Activated naive CD4-positive, alpha-beta T cell treated with anti-CD3 and anti-CD28 coated beads, Interleukin-2, amount 50 U/mL, for 72 hours (primary cell): ENCODE data around the gene RPP25. TPM values are rescaled to one million over a fixed set of nuclear protein-coding genes. Genes with fewer than 3 reads are reported as not detected.
"Not testable (repeated sequence)": the region's sequence is repeated elsewhere in the genome, so short reads cannot be mapped to it uniquely, and the experiment has no call there.

Experiments used
- ATAC-seq, 2 donors: fragments of 150-1000 bp; cut with Tn5 transposase; 2 replicates each; pipeline ENCODE4 v1.10.0; 2021; ENCODE audit warnings: mild to moderate bottlenecking in 2 of 2, moderate library complexity in 2 of 2
- DNase-seq, 2 donors: peaks; one replicate each; pipeline ENCODE4 v3.0.0; 2021 to 2022; ENCODE audit warnings: low spot score in 2 of 2
- H3K27ac Mint-ChIP-seq, 2 donors: one replicate each; pipeline ENCODE4 v1.8.0; 2022; ENCODE audit warnings: mild to moderate bottlenecking in 2 of 2, mixed read lengths in 2 of 2
- H3K36me3 Mint-ChIP-seq, 2 donors: one replicate each; pipeline ENCODE4 v1.8.0; 2022; ENCODE audit warnings: mixed read lengths in 2 of 2
- H3K9me3 Mint-ChIP-seq, 2 donors: one replicate each; pipeline ENCODE4 v1.8.0; 2022; ENCODE audit warnings: mixed read lengths in 2 of 2
- total RNA-seq, 2 donors: library from RNA; stranded (reverse); gene quantifications; one replicate each; pipeline ENCODE4 v1.2.3, GENCODE V29; 2022

RPP25 gene
- total RNA-seq, 2 donors from 2014 or later, result 3.4 to 6.6 TPM

DNA sequence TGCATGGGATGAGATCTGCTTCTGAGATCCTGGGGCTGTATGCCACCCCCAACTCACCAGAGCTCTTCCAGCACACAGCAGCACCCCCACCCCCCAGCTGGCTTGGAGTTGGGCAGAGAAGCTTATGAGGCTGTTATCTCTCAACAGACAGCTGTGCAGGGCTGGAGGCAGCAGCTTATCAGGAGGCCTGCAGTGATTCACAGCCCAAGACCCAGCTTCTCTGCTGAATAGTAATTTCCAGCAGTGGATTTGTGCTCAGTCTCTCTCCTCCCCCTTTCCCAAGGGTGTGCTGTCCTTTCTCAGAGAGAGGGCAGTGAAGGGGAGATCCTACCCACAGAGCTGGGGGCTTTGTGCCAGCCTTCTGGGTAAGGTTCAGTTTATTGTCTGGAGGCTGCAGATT lies 2.1 kb downstream of the RPP25 start:
- no peak for DNase-seq
- H3K27ac Mint-ChIP-seq, result no peak overlapping the region
- no peaks in the 10 kb centered on the region for H3K9me3 Mint-ChIP-seq
- no peak for ATAC-seq
- H3K36me3 Mint-ChIP-seq, result no peaks in the 10 kb centered on the region

DNA sequence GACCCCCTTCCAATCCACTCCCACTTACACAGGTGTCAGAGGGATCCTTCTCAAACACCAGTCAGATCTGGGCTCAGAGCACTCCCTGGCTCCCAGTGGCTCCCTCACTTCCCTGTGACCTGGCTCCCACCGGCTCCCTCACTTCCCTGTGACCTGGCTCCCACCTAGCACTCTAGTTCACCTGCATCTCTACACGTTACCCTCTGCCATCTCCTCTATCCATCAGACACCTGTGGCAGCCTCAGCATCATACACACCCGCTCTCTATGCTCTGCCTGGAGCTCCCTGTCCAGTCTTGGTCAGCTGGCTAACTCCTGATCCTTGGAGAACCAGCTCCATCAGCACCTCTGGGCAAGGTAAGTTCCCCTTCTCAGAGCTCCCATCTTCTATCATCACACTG lies 5.6 kb downstream of the RPP25 start:
- ATAC-seq, result no peak
- DNase-seq, result no peak
- Mint-ChIP-seq H3K9me3 (no peaks in the 10 kb centered on the region), H3K36me3 (no peaks in the 10 kb centered on the region), H3K27ac (no peak overlapping the region)

DNA sequence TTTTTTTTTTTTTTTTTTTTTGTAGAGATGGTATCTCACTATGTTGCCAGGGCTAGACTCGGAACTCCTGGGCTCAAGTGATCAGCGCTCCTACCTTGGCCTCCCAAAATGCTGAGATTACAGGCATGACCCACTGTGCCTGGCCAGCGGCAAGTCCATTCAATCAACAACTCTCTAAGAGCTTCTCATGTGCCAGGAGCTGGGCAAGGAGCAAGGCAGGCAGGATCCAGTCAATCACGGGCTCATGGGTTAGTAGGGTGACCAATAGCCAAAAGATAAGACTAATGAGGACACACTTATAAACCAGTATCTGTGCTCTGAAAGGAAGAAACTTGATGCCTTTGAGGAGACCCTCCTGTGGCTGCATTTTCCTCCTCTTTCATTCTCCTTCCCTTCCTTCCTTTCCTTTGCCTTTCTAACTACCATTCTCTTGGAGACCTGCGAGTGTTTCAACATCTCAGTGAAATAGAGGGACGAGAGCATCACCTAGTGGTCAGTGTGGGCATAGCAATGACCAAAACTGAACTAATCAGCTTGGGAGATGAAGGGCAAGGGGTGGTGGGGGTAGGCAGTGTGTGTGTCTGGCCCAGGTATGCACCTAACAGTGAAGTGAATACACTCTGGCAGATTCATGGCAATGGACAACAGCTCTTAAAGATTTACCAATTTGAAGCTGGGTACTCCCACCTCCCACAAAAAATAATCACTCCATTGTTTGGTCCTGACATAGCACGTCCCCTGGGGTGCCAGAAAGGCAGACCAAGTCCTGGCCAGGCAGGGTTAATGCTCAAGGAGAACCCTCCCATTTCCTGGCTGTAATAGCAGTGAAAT lies 6.3 kb downstream of the RPP25 start:
- H3K9me3 Mint-ChIP-seq, result no peaks in the 10 kb centered on the region
- peak in 1 of 2 donors; percentile 86 for DNase-seq
- no peaks in the 10 kb centered on the region for H3K36me3 Mint-ChIP-seq
- H3K27ac Mint-ChIP-seq, result no peak overlapping the region
- ATAC-seq, result peak; percentile 82 to 85

DNA sequence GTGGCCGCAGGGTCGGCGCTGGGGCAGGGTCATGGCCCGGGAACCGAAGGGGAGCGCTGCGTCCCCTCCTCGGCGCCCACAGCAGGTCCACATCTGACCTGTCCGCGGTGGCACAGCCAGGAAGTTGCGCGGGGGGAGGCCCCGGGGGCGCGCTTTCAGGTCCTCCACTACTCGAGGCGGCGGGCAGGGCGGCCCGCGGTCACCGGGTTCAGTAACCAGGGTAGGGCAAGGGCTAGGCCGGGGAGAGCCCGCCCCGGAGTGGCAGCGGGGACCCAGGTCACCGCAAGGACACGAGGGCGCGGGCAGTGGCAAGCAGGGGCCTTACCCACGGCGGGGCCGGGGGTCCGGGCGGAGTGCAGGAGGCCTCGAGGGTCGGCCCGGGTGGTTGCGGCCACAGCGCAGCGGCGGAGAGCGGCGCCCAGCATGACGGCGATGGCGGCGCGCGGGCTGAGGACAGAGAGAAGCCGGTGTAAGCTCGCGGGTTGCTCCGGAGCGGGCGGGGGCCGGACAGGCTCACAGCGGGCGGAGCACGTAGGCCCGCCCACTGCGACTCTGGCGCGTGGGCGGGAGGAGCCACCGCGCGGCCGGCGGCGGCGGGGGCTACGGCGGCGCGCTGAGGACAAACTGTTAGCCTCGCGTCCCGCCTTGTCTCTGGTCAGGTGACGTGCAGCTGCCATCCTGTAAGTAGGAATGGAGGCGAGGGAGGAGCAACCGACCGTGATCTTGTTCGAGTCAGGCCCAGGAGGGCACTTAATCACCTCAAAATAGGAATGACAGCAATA lies 18.8 kb downstream of the RPP25 start, which contains the start of gene COX5A:
Gene COX5A (minus strand): TSS at position 484 of the 782 bp plus-strand sequence. CDS start 59 bp downstream, at position 425.
- peak within 1 kb of the TSS; percentile 90 to 94 for H3K27ac Mint-ChIP-seq
- no peaks in the 10 kb centered on the region for H3K9me3 Mint-ChIP-seq
- DNase-seq, result peak; percentile 92 to 96
- H3K36me3 Mint-ChIP-seq, result peaks cover 13 to 17% of the 10 kb centered on the region in 2 donors
- peak; percentile 92 to 97 for ATAC-seq

DNA sequence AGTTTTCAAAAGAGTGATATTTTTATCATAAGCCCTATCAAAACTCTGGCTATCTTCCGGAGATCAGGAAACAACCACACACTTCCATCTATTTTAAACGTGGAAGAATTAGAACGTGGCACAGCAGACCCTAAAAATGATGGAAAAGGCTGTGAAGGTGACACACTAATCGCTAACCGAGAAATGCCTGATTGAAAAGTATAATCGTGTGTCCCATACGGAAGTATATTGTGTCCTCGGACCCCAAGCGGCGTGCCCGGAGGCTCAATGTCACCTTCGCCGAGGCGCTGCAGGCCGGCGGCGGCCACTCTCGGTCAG lies 19.3 kb downstream of the RPP25 start:
- peak overlapping the region; percentile 90 to 94 for H3K27ac Mint-ChIP-seq
- H3K9me3 Mint-ChIP-seq, result no peaks in the 10 kb centered on the region
- peaks cover 13 to 17% of the 10 kb centered on the region in 2 donors for H3K36me3 Mint-ChIP-seq
- no peak for ATAC-seq
- no peak for DNase-seq

DNA sequence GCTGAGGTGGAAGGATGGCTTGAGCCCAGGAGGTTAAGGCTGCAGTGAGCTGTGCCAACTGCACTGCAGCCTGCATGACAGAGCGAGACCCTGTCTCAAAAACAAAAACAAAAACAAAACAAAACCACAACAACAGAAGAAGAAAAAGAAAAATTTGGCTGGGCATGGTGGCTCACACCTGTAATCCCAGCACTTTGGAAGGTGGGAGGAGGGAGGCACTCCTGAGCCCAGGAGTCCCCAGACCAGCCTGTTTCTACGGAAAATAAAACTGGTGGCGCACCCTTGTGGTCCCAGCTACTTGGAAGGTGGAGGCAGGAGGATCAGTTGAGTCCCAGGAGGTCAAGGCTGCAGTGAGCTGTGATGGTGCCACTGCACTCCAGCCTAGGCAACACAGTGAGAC lies 21.4 kb downstream of the RPP25 start:
- peak overlapping the region in 1 of 2 donors; percentile 44 for H3K27ac Mint-ChIP-seq
- peaks cover 13 to 17% of the 10 kb centered on the region in 2 donors for H3K36me3 Mint-ChIP-seq
- ATAC-seq, DNase-seq, H3K9me3 Mint-ChIP-seq: not testable (repeated sequence)

DNA sequence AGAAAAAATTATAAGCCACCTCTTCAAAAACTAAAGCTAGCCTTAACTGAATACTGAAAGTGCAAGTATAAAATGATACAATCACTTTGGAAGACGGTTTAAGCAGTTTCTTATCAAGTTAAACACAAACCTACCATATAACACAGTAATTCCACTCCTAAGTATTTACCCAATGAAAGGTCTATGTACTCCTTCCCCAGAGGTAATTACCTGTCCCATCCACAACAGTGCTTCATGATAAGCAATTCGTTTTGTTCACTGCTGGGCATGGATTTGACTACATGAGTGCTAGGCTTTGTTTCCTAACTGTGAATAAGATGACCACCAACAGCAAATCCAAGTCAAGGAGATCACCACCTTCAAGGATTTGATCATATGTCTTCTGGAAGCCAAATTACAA lies 23.0 kb downstream of the RPP25 start:
- H3K36me3 Mint-ChIP-seq, result peaks cover 13 to 17% of the 10 kb centered on the region in 2 donors
- DNase-seq (no peak), ATAC-seq (no peak)
- peak overlapping the region in 1 of 2 donors; percentile 81 for H3K27ac Mint-ChIP-seq
- H3K9me3 Mint-ChIP-seq, result no peaks in the 10 kb centered on the region

DNA sequence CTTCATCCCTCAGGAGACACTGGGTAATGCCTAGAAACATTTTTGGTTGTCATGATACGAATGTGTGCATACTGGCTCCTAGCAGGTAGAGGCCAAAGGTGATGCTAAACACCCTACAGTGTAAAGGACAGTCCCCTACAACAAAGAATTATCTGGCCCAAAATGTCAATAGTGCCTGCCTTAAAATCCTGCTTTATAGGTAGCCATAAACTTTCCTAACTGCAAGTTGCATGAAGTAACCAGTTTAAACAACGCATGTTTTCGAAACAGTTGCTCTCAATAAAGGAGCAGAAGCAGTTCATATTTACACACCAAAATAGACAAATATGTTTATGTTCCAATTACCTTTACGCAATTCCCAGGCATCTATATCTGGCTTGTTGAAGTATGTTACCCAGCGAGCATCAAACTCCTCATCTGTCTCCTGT lies 27.8 kb downstream of the RPP25 start:
- no peak for ATAC-seq
- no peaks in the 10 kb centered on the region for H3K36me3 Mint-ChIP-seq
- H3K9me3 Mint-ChIP-seq, result no peaks in the 10 kb centered on the region
- no peak for DNase-seq
- H3K27ac Mint-ChIP-seq, result no peak overlapping the region

DNA sequence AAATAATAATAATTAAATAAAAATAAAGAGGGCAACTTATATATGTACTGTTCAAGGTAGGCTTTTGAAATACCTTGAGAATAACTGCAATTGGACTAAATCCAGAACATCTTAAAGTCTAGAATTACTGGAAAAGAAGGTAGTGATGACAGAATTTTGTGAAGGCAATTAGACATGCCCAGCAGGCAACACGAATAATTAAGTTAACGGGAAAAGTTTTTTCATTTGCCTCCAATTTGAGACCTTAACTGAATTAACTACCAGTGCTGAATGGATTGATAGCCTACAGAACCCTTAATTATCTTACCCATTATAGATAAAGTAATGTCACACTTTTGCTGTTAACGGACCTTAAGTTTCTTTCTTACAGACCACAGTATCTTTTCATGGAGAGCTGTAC lies 32.0 kb downstream of the RPP25 start:
- H3K27ac Mint-ChIP-seq, result no peak overlapping the region
- peaks cover 4 to 16% of the 10 kb centered on the region in 2 donors for H3K36me3 Mint-ChIP-seq
- H3K9me3 Mint-ChIP-seq, result no peaks in the 10 kb centered on the region
- DNase-seq, result no peak
- no peak for ATAC-seq

DNA sequence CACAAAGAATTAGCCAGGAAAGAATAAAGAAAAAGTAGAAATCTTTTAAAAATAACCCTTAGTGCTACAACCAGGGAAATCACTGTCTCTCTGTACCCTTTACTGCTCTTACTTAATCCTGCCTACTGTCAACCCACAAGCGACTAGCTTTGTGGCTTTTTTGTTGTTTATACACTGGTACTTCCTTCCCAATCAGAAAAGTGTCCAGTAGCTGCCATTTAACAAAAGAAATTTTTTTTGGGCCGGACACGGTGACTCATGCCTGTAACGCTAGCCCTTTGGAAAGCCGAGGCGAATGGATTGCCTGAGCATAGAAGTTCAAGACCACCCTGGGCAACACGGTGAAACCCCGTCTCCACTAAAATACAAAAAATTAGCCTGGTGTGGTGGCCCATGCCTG lies 36.1 kb downstream of the RPP25 start:
- no peak overlapping the region for H3K27ac Mint-ChIP-seq
- H3K36me3 Mint-ChIP-seq, result peaks cover 11 to 32% of the 10 kb centered on the region in 2 donors
- DNase-seq (no peak), ATAC-seq (no peak)
- H3K9me3 Mint-ChIP-seq, result no peaks in the 10 kb centered on the region

DNA sequence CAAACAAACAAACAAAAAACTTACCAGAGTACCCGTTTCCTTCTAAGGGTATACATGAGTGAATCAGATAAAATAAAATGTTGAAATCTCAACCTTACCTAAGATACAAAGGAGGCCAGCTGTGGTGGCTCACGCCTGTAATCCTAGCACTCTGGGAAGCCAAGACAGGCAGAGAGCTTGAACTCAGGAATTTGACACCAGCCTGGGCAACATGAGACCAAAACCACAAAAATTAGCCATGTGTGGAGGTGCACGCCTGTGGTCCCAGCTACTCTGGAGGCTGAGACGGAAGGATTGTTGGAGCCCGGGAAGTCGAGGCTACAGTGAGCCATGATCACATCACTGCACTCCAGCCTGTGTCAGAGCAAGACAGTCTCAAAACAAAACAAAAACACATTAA lies 38.9 kb downstream of the RPP25 start:
- ATAC-seq (no peak), DNase-seq (no peak)
- Mint-ChIP-seq H3K9me3 (no peaks in the 10 kb centered on the region), H3K36me3 (peaks cover 11 to 38% of the 10 kb centered on the region in 2 donors), H3K27ac (peak overlapping the region in 1 of 2 donors; percentile 60)

DNA sequence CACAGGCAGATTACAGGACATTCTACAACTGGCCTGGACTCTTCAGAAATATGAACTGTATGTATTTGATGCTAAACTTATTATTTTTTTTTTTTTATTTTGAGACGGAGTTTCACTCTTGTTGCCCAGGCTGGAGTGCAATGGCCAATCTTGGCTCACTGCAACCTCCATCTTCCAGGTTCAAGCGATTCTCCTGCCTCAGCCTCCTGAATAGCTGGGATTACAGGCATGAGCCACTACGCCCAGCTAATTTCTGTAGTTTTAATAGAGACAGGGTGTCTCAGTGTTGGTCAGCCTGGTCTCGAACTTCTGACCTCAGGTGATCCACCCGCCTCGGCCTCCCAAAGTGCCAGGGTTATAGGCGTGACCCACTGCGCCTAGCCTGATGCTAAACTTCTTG lies 42.8 kb downstream of the RPP25 start:
- peaks cover 2 to 28% of the 10 kb centered on the region in 2 donors for H3K36me3 Mint-ChIP-seq
- H3K9me3 Mint-ChIP-seq, DNase-seq, ATAC-seq, H3K27ac Mint-ChIP-seq: not testable (repeated sequence)

DNA sequence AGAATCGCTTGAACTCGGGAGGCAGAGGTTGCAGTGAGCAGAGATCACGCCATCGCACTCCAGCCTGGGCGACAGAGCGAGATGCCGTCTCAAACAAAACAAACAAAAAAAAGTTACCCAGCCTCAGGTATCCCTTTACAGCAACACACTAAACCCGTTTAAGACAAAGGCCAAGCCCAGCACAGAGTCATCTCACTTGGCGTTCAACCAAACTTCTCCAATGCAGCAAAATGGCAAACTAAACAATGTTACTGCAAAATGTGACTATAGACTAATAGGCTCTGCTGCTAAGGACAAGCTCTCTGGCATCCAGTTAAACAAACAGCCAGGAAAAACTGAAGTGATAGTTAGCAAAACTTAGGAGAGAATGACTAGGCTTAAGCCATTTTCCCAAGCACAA lies 43.5 kb downstream of the RPP25 start:
- Mint-ChIP-seq H3K9me3 (no peaks in the 10 kb centered on the region), H3K27ac (no peak overlapping the region), H3K36me3 (peaks cover 0 to 23% of the 10 kb centered on the region in 2 donors)
- DNase-seq (no peak), ATAC-seq (no peak)

DNA sequence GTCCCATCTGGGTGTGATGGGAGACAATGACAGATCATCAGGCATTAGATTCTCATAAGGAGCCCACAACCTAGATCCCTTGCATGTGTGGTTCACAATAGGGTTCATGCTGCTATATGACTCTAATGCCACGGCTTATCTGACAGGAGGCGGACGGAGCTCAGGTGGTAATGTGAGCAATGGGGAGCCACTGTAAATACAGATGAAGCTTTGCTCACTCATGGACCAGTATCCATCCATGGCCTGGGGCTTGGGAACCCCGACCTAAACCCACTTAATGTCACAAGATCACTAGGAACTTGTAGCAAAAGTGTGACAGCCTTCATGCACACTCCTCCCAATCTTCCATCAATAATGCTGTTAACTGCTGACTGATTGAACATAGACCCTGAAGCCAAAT lies 47.9 kb downstream of the RPP25 start:
- H3K36me3 Mint-ChIP-seq, result peaks cover 16 to 26% of the 10 kb centered on the region in 2 donors
- no peak for ATAC-seq
- no peak for DNase-seq
- H3K9me3 Mint-ChIP-seq, result no peaks in the 10 kb centered on the region
- no peak overlapping the region for H3K27ac Mint-ChIP-seq

DNA sequence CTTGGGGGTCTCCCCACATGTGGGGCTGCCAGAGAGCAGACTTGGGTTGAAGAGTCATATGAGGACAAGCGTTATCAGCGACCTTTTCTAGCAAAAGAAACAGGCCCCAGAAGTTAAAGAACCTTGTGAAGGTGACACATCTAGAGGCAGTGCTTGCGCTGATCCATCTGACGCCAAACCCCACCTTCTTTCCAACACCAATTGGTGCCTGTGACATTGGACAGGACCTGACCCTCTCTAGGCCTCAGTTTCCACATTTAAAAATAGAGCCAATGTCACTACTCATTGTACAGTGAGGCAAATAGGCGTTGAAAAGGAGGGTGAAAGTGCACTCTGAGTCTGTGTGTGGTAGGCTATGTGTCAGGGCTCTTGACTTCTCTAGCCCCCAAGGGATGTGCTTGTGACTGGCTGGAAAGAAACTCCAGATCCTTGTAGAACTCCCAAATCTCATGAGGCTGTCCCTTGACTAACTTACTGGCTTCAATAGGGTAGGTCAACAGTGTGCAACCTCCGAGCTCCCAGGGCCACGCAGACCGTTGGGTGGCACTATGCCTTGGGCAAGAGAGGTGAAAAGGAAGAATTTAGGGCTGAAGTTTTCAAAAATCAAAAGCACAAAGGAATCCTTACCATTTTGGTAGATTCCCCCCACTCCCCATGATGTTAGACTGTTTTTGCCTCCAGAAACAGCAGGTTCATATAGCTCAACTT lies 49.3 kb downstream of the RPP25 start:
- H3K36me3 Mint-ChIP-seq, result peaks cover 16 to 29% of the 10 kb centered on the region in 2 donors
- DNase-seq (no peak), ATAC-seq (peak; percentile 6 to 57)
- H3K27ac Mint-ChIP-seq, result peak overlapping the region; percentile 93 to 96
- H3K9me3 Mint-ChIP-seq, result no peaks in the 10 kb centered on the region

DNA sequence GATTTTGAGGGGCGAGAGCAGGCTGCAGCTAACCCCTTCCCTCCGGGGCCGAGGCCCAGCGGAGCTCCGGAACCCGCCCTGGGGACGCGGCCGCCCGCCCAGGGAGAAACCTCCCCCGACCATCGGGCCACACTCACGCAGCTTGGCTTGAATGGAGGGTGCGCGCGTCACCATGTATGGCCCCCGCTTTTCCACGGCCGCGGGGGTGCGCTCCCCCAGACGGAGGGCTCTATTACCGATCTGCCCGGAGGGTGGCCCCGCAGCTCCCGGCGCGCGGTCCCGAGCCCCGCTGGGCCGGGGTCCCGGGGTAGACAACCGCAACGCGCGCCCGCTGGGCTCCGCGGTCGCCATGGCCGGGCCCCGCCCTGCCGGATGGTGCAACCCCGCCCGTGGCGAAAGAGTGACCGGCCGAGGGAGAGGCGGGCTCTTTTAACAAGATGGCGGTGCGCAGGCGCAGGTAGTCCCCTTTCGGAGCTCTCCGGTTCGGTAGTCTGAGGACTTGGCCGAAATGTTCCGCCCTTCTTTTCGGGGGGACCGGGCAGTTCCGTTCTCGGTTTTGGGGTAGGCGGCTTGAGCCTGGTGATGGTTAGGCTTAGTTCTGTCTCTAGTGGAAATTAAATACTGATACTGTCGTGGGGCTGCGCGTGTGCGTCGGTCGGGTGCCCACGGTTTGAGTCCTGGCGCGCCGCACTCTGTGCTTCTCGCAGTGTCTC lies 50.0 kb downstream of the RPP25 start, which contains the start of gene FAM219B:
Gene FAM219B (minus strand): TSS at position 402 of the 713 bp plus-strand sequence. CDS start 51 bp downstream, at position 351.
- ATAC-seq, result peak; percentile 86 to 92
- Mint-ChIP-seq H3K27ac (peak within 1 kb of the TSS; percentile 93 to 96), H3K9me3 (no peaks in the 10 kb centered on the region), H3K36me3 (peaks cover 16 to 31% of the 10 kb centered on the region in 2 donors)
- peak; percentile 75 to 89 for DNase-seq
